GM12873 (cell line): ENCODE results near the gene C20orf202.

Source experiments
- TF ChIP-seq, protein P1 (sequence below): IDR thresholded peaks from 2 replicates; pipeline ENCODE4 v1.5.1; 2012; ENCODE audit warnings: low read depth, mild to moderate bottlenecking, moderate library complexity, low read length, control low read depth; ENCODE audit not compliant: insufficient read depth; ENCODE audit errors: missing control alignments

C20orf202 gene

GRCh38 chr20:1183153-1183552, 20.1 kb upstream of the C20orf202 start:
- TF ChIP-seq, protein P1, sequence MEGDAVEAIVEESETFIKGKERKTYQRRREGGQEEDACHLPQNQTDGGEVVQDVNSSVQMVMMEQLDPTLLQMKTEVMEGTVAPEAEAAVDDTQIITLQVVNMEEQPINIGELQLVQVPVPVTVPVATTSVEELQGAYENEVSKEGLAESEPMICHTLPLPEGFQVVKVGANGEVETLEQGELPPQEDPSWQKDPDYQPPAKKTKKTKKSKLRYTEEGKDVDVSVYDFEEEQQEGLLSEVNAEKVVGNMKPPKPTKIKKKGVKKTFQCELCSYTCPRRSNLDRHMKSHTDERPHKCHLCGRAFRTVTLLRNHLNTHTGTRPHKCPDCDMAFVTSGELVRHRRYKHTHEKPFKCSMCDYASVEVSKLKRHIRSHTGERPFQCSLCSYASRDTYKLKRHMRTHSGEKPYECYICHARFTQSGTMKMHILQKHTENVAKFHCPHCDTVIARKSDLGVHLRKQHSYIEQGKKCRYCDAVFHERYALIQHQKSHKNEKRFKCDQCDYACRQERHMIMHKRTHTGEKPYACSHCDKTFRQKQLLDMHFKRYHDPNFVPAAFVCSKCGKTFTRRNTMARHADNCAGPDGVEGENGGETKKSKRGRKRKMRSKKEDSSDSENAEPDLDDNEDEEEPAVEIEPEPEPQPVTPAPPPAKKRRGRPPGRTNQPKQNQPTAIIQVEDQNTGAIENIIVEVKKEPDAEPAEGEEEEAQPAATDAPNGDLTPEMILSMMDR = no peak

GRCh38 chr20:1184260-1184637, 19.0 kb upstream of the C20orf202 start:
- TF ChIP-seq, protein P1 = no peak

GRCh38 chr20:1184638-1185315, 18.5 kb upstream of the C20orf202 start, which contains the start of gene TMEM74B:
Gene TMEM74B, minus strand, starts transcription at chr20:1184981. Its CDS starts 1,180 bp downstream, at chr20:1183801.
- TF ChIP-seq, protein P1 = no peak

DNA sequence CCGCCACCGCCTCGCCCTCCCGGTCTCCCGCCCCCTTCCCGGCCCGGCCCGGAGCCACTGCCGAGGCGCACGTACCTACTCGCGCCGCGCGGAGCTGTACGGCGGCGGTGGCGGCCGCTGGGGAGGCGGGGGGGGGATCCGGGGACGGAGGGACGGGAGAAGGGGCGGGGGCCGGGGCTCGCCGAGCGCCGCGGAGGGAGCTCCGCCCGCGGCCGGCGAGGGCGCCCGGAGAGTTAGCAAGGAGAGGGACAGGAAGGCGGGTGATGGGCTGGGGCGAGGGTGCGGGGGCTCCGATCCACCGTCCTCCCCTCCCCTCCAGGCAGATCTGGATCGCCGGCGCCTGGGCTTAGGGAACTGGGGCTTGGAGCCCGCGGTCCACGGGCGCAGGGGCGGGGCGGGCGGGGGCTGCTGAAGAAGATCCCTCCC, 17.9 kb upstream of the C20orf202 start:
- TF ChIP-seq, protein P1 = no peak

DNA sequence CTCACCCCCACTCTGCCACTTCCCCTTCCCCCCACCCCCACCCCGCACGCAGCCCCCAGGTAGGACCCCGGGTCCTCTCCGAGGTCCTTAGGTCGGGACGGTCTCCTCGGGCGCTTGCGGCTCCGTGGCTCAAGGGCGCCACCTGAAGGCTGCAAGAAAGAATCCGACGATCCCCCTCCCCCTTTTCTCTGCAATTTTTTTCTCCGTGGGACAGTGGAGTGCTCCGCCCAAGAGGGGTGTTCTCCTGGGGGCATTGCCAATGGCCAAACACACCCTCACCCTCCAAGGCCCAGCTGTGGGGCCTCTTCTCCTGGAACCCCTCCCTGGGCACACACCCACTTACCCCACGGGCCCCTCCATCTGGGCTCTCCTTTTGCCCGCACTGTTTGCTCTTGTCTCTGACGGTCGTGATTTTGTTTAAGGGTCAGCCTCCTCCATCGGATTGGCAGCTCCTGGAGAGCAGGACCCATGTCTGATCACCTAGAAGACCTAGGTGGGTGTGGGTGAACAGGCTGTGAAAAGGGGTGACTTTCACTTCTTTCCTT, 17.4 kb upstream of the C20orf202 start:
- TF ChIP-seq, protein P1 = peak; percentile 68

DNA sequence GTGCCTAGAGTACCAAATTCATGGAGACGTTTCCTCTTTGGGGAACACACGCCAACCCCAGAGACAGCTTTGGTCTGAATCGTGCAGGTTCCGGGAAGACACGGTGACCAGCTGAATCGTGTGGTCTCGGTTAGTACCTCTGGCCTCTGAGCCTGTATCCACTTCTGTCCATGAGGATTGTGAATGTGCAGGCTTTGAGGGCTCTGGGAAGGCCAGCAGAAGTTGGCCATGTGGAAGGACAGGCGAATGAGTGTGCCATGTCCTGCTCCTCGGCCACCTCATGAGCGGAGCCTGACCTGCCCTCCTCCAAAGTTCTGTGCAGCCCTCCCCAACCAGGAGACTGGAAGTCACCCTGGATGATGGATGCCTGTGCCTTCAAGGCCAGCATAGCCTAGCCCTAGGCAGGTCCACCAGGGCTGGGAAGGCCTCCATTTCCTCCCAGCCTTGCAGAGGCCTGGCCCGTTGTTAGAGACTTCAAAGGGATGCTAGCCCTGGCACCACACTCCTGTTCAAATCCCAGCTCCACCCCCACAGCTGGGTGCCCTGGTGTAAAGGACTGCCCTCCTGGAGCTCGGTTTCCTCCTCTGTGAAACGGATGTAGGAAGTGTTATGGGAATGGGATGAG, 16.8 kb upstream of the C20orf202 start:
- TF ChIP-seq, protein P1 = no peak

GRCh38 chr20:1187605-1188171, 15.6 kb upstream of the C20orf202 start:
- TF ChIP-seq, protein P1 = no peak
